ENCODE measurements around the gene HSPA5. TPM values are rescaled to one million over a fixed set of nuclear protein-coding genes. Genes with fewer than 3 reads are reported as not detected.

HSPA5 gene
- total RNA-seq, 1 experiment from 2014 or later, result 438 TPM

GRCh38 chr9:125277411-125277810, 36.3 kb upstream of the HSPA5 start:
- RAD21 ChIA-PET (ENCODE audit: low non-redundant PET in 1 of 2, low total read pairs in 2 of 2, uncharacterized antibody in 2 of 2, unreplicated experiment in 2 of 2), result no interaction called here
- TF ChIP-seq POLR2AphosphoS5 (IDR thresholded peaks at IDR 0.05; ENCODE audit: low read depth, low read length), result no peak
- TF ChIP-seq ELF1 (IDR thresholded peaks at IDR 0.05; ENCODE audit: borderline replicate concordance, low read depth), result no peak
- TF ChIP-seq CTCF (IDR thresholded peaks at IDR 0.05 in 2 of 3, conservative IDR thresholded peaks at IDR 0.05 in 1 of 3; ENCODE audit: borderline replicate concordance in 1 of 3, insufficient read depth in 1 of 3, low read depth in 2 of 3, low read length in 2 of 3), result no peak
- no peak for TF ChIP-seq EZH2phosphoT487 (IDR thresholded peaks at IDR 0.05; ENCODE audit: borderline replicate concordance)
- no peak for TF ChIP-seq RAD21 (IDR thresholded peaks at IDR 0.05; ENCODE audit: low read depth)
- no peak for TF ChIP-seq ZNF274 (IDR thresholded peaks at IDR 0.05; ENCODE audit: low read depth, low read length)
- TF ChIP-seq POLR2A (IDR thresholded peaks at IDR 0.05; ENCODE audit: borderline replicate concordance, extremely low read depth, insufficient read depth, insufficient read length), result no peak
- TF ChIP-seq REST (IDR thresholded peaks at IDR 0.05; ENCODE audit: low read depth), result no peak
- TF ChIP-seq CBX3 (IDR thresholded peaks at IDR 0.05; ENCODE audit: low read depth), result no peak
- no peak for TF ChIP-seq EZH2 (IDR thresholded peaks at IDR 0.05)
- TF ChIP-seq YY1 (IDR thresholded peaks at IDR 0.05; ENCODE audit: extremely low read depth, insufficient replicate concordance, low read depth, low read length), result no peak
- TF ChIP-seq MAX (IDR thresholded peaks at IDR 0.05), result no peak
- TF ChIP-seq ZBTB33 (IDR thresholded peaks at IDR 0.05; ENCODE audit: extremely low read depth, insufficient replicate concordance, low read length), result no peak
- no peak for TF ChIP-seq ATF3 (IDR thresholded peaks at IDR 0.05)
- no peak for TF ChIP-seq JUND (IDR thresholded peaks at IDR 0.05)
- TF ChIP-seq SRF (IDR thresholded peaks at IDR 0.05; ENCODE audit: low read depth), result no peak
- no peak for TF ChIP-seq EGR1 (IDR thresholded peaks at IDR 0.05; ENCODE audit: low read depth)
- TF ChIP-seq FOSL1 (IDR thresholded peaks at IDR 0.05; ENCODE audit: low read depth), result no peak
- TF ChIP-seq SP1 (IDR thresholded peaks at IDR 0.05; ENCODE audit: low read depth), result no peak
- no peak for TF ChIP-seq TCF7L2 (IDR thresholded peaks at IDR 0.05; ENCODE audit: borderline replicate concordance, extremely low read depth, insufficient read depth, insufficient read length)
- no peak overlapping the region for H3K27ac ChIP-seq (ENCODE audit: low read depth, low read length)
- ATAC-seq, result no peak
- BruUV-seq (replicated peaks), result no TSS peak
- no peaks in the 10 kb centered on the region for H3K9me3 ChIP-seq (ENCODE audit: control insufficient read depth in 1 of 2, insufficient read depth in 1 of 2, low read depth in 1 of 2, low read length in 2 of 2)
- no peak overlapping the region for H3K4me3 ChIP-seq (replicated peaks in 1 of 2; ENCODE audit: low read depth in 1 of 2, low read length in 2 of 2)
- H3K79me2 ChIP-seq (ENCODE audit: insufficient read depth, low read length), result peaks cover 95% of the 10 kb centered on the region
- no peak for DNase-seq (ENCODE audit: low read depth, low spot score)
- no peak overlapping the region for H3K9ac ChIP-seq (ENCODE audit: low read length)
- H3K9me2 ChIP-seq (ENCODE audit: insufficient read depth), result no peaks in the 10 kb centered on the region
- intact Hi-C loops (cut with micrococcal nuclease), result loop anchor here (5.0 kb wide), 1 partner anchor 85 kb away; no protein-coding TSS in a partner anchor
- no peaks in the 10 kb centered on the region for H3K4me1 ChIP-seq (ENCODE audit: control insufficient read depth in 1 of 2, insufficient read depth in 2 of 2, low read length in 2 of 2)
- no peak overlapping the region for H3K4me2 ChIP-seq (ENCODE audit: low read length)
- POLR2A ChIA-PET, result interaction anchor here (0.7 kb wide), 1 partner anchor 36 kb away, joined by 4 read pairs; the partner anchor contains the start of gene HSPA5
- peaks cover 2% of the 10 kb centered on the region; the same call in 1 of the 2 replicates for H4K20me1 ChIP-seq (ENCODE audit: insufficient read depth)
- H3K27me3 ChIP-seq (ENCODE audit: insufficient read depth, low read length), result no peaks in the 10 kb centered on the region
- H3K36me3 ChIP-seq (ENCODE audit: control insufficient read depth in 1 of 2, insufficient read depth in 2 of 2, low read length in 2 of 2), result no peaks in the 10 kb centered on the region
- no peak overlapping the region for H2AFZ ChIP-seq (ENCODE audit: low read depth, low read length, poor library complexity, severe bottlenecking)
- CTCF ChIA-PET, result interaction anchor here (0.5 kb wide), 1 partner anchor 12 kb away, joined by 3 read pairs; no protein-coding TSS in a partner anchor
